GM18502 (cell line): ENCODE data around the gene GAREM1.
"Not testable (repeated sequence)": the region's sequence is repeated elsewhere in the genome, so short reads cannot be mapped to it uniquely, and the experiment has no call there.

Source experiments
- ATAC-seq: cut with Tn5 transposase; IDR thresholded peaks from one replicate; pipeline ENCODE4 v1.9.1; 2021; ENCODE audit warnings: mild to moderate bottlenecking; ENCODE audit not compliant: unreplicated experiment, poor library complexity

GAREM1 gene

GRCh38 chr18:32270341-32270740 is 200.3 kb downstream of the GAREM1 start:
- no peak for ATAC-seq

DNA sequence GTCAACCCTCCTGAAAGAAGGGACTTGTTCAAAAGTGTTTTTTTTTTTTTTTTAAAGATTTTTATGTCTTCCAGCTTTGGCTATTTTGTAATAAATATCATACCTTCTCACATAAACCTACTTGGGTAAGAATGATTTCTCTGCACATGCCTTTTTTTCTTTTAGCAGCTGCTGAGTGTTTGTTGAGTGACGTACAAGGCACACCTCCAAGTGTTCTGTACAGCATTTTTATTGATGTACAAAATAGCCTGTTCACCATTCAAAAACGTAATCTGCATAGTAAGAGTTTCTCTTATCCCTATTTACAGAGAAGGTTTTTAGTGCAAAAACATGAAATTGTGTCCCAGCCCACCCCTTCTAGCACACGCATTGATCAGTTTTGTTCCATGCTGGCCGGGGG is 203.2 kb downstream of the GAREM1 start:
- no peak for ATAC-seq

DNA sequence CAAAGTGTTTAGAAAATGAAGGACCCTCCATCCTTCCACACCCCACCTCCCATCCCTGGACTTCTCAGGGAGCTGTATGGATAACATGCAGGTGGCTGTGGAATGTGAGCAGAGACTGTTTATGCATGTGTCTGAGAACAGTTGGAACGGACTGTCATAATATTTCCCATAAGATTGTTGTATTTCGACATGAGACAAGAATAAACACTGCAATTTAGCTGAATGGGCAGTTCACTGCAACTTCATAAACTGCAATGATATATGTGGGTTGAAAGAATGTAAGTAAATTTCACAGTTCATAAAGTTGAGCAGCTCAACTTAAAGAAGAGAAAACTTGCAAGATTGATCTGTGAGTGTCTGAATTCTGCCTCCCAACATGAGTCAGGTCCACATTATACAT is 206.3 kb downstream of the GAREM1 start:
- ATAC-seq: no peak

DNA sequence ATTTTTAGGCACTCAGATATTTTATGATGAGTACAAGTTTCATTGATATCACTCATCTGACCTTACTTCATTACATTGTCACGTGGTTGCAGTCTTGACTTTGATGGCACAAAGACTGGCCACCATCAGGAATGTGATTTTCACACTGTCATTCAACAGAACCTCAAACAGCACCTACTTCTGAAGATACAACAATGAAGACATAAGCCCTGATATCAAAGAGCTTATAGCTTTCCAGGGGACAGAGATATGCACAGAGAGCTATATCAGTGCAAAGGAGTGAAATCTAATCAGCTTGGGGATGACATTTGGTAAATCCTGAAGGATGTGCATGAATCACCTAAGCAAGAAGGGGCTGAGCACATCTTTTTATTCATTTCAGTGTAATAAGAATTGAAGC is 208.6 kb downstream of the GAREM1 start:
- ATAC-seq: no peak

GRCh38 chr18:32261003-32261402 is 209.7 kb downstream of the GAREM1 start:
- no peak for ATAC-seq

GRCh38 chr18:32259553-32259952 is 211.1 kb downstream of the GAREM1 start:
- ATAC-seq: no peak

DNA sequence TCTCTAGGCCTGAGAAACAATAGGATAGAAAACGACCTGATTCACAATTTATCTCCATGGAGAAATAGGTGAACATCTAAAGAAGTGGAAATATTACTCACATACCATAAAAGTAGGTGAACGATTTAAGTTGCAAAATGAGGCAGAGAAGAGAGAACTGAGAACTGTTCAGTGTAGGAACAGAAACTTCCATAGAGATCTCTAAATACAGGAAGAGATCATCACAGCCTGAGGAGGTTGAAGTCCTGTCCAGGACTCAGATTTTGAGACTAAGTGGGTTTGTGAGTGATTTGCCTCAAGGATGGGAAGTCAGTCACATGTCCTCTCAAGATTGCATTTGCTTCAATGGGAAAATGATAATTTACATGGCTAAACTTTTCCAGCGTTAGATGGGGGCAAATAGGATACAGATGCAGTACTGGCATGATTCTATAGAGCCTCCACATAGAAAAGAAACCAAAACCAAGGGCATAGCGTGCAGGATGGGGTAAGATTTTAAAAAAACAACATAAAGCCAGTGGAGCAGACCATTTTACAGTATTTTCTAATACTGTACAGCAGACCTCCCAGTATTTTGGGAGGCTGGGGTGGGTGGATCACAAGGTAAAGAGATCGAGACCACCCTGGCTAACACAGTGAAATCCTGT is 212.0 kb downstream of the GAREM1 start:
- peak; percentile 72 for ATAC-seq

DNA sequence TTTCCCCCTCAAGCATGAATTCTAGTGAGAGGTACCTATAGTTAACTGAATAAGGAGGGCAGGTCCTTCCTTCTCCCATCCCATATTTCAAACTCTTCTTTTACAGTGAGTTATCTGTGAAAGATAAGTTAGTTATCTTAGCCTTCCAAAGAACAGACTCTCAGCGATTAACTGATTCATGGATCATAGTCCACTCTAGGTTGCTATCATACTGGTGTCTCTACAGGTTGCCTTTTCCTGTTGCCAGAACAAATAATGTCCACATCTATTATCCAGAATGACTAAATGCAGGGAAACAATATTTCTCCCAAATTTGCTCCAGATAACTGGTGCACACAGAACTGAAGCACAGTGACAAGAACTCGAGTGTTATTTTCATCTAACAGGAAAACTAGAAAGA is 212.5 kb downstream of the GAREM1 start:
- no peak for ATAC-seq

DNA sequence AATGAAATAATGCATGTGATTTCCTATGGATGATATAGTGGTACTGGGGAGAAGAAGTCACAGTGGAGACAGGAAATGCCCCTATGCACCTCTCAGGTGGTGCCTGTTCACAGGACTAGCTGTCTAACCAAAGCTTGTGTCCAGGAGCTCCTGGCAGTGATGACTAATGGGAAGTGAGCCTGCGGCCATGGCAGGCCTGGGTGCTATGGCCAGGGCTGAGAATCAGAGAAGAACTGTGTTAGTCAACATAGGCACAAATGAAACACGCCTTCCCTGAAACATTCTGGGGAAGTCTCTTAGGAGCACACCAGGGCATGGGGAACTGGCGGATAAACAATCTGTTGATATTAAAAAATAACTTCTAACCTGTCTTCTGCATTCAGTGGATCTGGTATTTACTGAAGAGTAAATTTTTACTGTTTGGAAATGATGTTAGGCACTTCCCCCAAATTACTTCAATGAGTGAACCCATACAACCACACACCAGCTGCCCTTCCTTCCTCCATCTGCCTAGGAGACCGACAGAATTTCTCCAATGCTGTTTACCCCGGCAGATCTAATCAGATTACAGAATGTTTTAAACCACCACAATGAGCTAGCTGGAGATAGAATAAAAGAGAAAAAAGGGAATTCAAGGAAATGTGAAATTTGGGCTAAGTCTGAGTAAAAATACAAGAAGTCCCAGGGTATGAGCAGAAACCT is 213.4 kb downstream of the GAREM1 start:
- ATAC-seq: no peak

- ATAC-seq: no peak
These were observed 215.1 kb downstream of the GAREM1 start for GRCh38 chr18:32255570-32255969.

GRCh38 chr18:32252141-32252860 is 218.4 kb downstream of the GAREM1 start:
- no peak for ATAC-seq

- ATAC-seq: no peak
These were observed 219.2 kb downstream of the GAREM1 start for GRCh38 chr18:32251466-32251865.

DNA sequence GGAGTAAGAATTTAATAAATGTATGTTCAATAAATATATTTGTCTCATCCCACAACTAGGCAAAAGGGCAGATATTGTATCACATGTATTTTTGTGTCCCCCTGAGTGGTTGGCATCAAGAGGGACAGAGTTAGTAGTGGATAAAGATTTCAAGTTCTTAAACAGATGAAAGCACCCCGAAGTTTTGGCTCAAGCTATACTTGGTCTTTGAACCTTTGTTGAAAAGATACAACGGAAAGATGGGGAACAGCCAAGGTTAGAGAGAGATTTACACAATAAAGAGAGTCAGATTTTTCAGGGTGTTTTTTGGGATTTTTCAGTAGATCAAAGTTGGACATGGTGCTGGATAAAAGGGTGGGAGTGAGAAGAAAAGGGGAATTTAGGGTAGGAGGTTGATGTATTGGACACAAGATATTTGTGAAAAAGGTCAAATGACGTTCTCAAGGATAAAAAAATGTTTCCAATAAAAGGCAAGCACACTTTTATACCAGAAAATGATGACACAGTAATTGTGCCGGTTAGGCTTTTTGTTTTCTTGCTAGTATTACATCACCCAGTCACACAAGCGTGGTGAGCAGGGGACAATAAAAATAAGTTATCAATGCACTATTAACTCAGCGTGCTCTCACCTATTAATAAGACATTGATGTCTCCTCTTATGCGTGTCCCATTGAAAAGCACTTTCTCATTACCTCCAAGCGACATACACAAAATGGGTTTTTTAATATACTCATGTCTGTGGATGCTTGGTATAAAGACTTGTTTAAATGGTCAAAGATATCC is 221.3 kb downstream of the GAREM1 start:
- no peak for ATAC-seq

GRCh38 chr18:32244881-32245280 is 225.8 kb downstream of the GAREM1 start:
- no peak for ATAC-seq

DNA sequence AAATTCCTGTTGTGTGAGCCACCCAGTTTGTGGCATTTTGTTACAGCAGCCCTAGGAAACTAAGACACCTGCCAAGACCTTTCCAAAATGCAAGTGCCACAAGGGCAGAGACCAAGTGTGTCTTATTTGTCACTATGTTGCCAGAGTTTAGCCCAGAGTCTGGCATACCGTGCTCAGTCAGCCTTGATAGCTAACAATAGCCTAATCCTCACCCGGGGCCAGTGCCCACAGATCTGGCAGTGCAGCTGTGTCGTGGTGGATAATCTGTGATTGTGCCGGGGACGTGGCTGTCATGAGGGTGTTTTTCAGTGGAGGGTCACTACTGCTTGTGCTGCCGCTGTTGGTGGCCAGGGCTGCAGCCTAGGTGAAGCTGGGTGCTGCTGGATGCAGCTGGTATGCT is 227.3 kb downstream of the GAREM1 start:
- ATAC-seq: no peak

DNA sequence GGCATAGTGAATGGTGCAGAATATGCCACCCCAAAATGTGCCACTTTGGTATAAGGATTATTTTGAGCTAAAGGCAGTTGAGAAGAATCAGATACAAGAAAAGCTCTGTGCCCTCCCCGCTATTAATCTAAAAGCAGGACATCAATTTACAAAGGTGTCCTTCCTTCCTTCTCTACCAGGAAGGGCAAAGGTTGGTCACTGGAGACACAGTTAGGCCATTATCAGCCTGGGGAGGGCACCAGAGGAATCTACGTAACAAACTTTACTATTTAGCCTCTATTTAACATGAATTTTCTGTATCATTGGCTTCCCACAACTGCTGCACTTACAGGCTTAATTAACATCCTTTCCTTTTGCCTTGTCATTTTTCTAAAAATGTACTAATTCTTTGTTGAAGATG is 228.3 kb downstream of the GAREM1 start:
- no peak for ATAC-seq

DNA sequence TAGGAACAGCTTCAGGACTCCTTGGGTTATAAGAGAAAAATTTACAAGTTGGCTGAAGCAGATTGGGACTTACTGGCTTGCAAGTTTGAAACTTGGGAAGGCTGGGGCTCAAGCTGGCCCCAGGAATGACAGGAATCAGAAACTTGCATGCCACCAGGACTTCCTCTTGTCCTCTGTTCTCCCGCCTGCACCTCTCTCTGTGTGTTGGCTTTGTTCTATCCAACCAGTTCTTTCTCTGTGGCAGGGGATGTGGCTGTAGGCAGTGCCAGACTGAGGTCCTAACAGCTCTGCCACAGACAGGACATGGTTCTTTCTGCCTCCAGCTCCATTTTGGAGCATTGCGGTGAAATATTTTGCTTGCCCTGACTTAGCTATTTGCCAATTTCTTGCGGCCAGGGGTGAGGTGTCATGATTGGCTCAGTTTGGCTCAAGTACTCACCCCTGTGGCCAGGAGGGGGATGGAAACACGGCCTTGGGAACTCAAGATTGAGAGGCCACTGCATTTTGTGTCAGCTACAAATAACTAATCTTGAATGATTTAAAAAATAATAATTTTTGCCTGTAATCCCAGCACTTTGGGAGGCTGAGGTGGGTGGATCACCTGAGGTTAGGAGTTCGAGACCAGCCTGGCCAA is 231.9 kb downstream of the GAREM1 start:
- ATAC-seq: no peak

GRCh38 chr18:32237049-32237448 is 233.6 kb downstream of the GAREM1 start:
- no peak for ATAC-seq

- ATAC-seq: not testable (repeated sequence)
These were observed 237.3 kb downstream of the GAREM1 start for GRCh38 chr18:32233348-32233747.

- no peak for ATAC-seq
These were observed 251.2 kb downstream of the GAREM1 start for GRCh38 chr18:32219431-32220018.
